Liver (tissue), 3 donors: ENCODE measurements around the gene ARHGEF28.

ENCODE experiments used
- ATF3 ChIP-seq: IDR thresholded peaks from 2 replicates; pipeline ENCODE4 v1.6.1; 2016; ENCODE audit warnings: antibody characterized with exemption
- CTCF ChIP-seq: fragments of 150-350 bp; IDR thresholded peaks from 2 replicates; pipeline ENCODE4 v1.5.1; 2017; ENCODE audit warnings: improper control_type of control experiment, low read depth, low read length; ENCODE audit not compliant: missing input control
- ZBTB33 ChIP-seq: IDR thresholded peaks from 2 replicates; pipeline ENCODE4 v1.6.1; 2016; ENCODE audit warnings: antibody characterized with exemption
- donor health status: healthy.
- donor health status: healthy.

GRCh38 chr5:73977146-73977545 lies 351.1 kb downstream of the ARHGEF28 start:
- TF ChIP-seq CTCF, result no peak
- TF ChIP-seq ATF3, result no peak
- no peak for TF ChIP-seq ZBTB33
